ENCODE data around the gene HMGCLL1. TPM values are rescaled to one million over a fixed set of nuclear protein-coding genes. Genes with fewer than 3 reads are reported as not detected.

HMGCLL1 gene
- total and polyA plus RNA-seq, 3 donors from 2014 or later, result 2.2 to 9.2 (median 7.2) TPM

DNA sequence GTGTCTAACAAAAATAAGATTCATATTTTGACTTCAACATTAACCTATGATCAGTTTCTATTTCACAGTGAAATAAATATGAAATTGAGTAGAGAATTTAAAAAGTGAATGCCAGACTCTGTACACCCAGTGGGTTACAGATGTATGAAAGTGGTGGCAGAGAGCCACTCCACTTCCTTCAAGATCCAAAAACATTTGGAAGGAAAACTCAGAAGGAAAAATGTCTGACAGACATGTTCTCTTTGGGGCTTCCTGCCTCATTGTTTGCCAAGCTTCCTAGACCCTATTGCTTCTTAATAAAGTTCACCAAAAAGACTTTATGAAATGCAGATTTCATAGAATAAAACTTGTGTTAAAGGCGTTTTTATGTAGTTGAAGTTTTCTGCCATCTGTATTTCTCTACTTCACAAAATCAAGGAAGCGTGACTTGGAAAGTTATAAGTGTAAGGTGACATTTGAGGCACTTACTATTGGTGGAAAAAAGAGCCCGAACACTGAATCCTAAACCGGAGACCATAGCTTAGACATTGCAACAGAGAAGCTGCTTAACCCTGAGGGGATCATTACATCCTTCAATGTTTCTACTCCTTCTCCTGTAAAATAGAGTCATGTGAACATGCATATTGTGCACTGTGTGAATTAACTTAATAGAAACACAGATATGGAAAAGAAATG is 12.8 kb downstream of the HMGCLL1 start:
- WGBS, 2 donors, result 80 to 81% methylated on average over 4 of the region's 4 CpGs

DNA sequence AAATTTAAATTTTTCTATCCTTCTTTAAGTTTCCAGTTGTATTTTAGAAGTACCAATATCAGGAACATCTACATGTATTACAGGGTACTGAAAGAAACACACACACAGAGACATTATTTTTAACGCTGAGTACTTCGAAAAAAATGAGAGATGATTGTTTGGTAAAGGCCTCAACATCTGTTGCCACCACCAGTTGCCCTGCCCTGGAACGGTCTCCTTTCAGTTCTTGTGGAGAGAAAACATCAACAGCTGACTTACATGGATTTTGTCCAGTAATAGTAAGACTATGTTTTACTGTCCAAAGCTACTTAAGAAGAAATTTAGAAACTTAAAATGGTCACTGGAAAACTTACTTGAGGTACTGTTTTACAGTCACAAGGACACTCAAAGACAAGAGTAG is 16.7 kb downstream of the HMGCLL1 start:
- 63 to 71% methylated on average over 3 of the region's 3 CpGs for WGBS, 2 donors
- no peak for DNase-seq
- no peaks in the 10 kb centered on the region for H3K36me3 ChIP-seq (ENCODE audit: low read depth, missing control alignments)
- H3K27me3 ChIP-seq, result no peaks in the 10 kb centered on the region
- peaks cover 2% of the 10 kb centered on the region for H3K4me1 ChIP-seq
- H3K27ac ChIP-seq, result no peak overlapping the region
- no peak overlapping the region for H3K4me3 ChIP-seq
- TF ChIP-seq POLR2A (IDR thresholded peaks at IDR 0.05), result no peak
- TF ChIP-seq, protein P1, sequence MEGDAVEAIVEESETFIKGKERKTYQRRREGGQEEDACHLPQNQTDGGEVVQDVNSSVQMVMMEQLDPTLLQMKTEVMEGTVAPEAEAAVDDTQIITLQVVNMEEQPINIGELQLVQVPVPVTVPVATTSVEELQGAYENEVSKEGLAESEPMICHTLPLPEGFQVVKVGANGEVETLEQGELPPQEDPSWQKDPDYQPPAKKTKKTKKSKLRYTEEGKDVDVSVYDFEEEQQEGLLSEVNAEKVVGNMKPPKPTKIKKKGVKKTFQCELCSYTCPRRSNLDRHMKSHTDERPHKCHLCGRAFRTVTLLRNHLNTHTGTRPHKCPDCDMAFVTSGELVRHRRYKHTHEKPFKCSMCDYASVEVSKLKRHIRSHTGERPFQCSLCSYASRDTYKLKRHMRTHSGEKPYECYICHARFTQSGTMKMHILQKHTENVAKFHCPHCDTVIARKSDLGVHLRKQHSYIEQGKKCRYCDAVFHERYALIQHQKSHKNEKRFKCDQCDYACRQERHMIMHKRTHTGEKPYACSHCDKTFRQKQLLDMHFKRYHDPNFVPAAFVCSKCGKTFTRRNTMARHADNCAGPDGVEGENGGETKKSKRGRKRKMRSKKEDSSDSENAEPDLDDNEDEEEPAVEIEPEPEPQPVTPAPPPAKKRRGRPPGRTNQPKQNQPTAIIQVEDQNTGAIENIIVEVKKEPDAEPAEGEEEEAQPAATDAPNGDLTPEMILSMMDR (IDR thresholded peaks at IDR 0.05), result no peak
- no peaks in the 10 kb centered on the region for H3K9me3 ChIP-seq
- intact Hi-C loops (cut with DNase I; ENCODE audit: low total_unique reads), result no loop called here

More for the DNA sequence above, 12.8 kb downstream of the HMGCLL1 start:
- H3K4me1 ChIP-seq, result peaks cover 17% of the 10 kb centered on the region
- intact Hi-C loops (cut with DNase I; ENCODE audit: low total_unique reads), result no loop called here
- H3K9me3 ChIP-seq, result no peaks in the 10 kb centered on the region
- no peaks in the 10 kb centered on the region for H3K36me3 ChIP-seq (ENCODE audit: low read depth, missing control alignments)
- no peaks in the 10 kb centered on the region for H3K27me3 ChIP-seq
- TF ChIP-seq, protein P1 (IDR thresholded peaks at IDR 0.05), result no peak
- TF ChIP-seq POLR2A (IDR thresholded peaks at IDR 0.05), result no peak
- no peak overlapping the region for H3K4me3 ChIP-seq
- no peak for DNase-seq
- no peak overlapping the region for H3K27ac ChIP-seq

GRCh38 chr6:55560290-55560885 is 18.6 kb downstream of the HMGCLL1 start:
- intact Hi-C loops (cut with DNase I; ENCODE audit: low total_unique reads), result no loop called here
- Histone ChIP-seq H3K4me3 (no peak overlapping the region), H3K27ac (no peak overlapping the region), H3K36me3 (ENCODE audit: low read depth, missing control alignments) (no peaks in the 10 kb centered on the region), H3K4me1 (no peaks in the 10 kb centered on the region), H3K27me3 (no peaks in the 10 kb centered on the region), H3K9me3 (no peaks in the 10 kb centered on the region)
- 71 to 74% methylated on average over 2 of the region's 2 CpGs for WGBS, 2 donors
- TF ChIP-seq POLR2A (IDR thresholded peaks at IDR 0.05), result no peak
- TF ChIP-seq, protein P1 (IDR thresholded peaks at IDR 0.05), result no peak
- no peak for DNase-seq

DNA sequence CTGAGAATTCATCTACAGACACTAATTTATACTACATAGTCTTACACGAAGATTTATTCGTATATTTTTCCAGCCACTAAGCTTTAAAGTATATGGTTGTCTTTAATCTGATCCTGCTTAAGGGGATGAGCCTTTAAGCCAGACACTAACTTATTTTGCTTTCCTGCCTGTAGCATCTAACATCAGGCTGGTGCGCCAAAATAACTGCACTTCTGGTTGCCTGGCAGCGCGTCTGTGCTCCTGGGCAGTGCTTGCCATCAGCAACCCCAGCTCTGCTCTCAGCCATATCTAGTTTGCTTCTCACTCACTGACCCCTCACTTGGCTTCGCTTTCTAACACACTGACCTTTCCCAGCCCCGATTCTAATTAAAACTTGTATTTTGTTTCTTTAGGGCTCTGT is 21.8 kb downstream of the HMGCLL1 start:
- no peak for DNase-seq
- WGBS, 2 donors, result 81 to 87% methylated on average over 7 of the region's 7 CpGs

More for the DNA sequence above, 21.8 kb downstream of the HMGCLL1 start:
- TF ChIP-seq POLR2A (IDR thresholded peaks at IDR 0.05), result no peak
- TF ChIP-seq, protein P1 (IDR thresholded peaks at IDR 0.05), result no peak
- Histone ChIP-seq H3K36me3 (ENCODE audit: low read depth, missing control alignments) (no peaks in the 10 kb centered on the region), H3K9me3 (no peaks in the 10 kb centered on the region), H3K4me1 (no peaks in the 10 kb centered on the region), H3K27ac (no peak overlapping the region), H3K4me3 (no peak overlapping the region), H3K27me3 (no peaks in the 10 kb centered on the region)
- intact Hi-C loops (cut with DNase I; ENCODE audit: low total_unique reads), result no loop called here
